Karpas-422 (cell line): ENCODE data around the gene MED9. TPM values are rescaled to one million over a fixed set of nuclear protein-coding genes. Genes with fewer than 3 reads are reported as not detected.

ENCODE experiments used
- DNase-seq: peaks from one replicate; pipeline ENCODE4 v3.0.0-alpha.2; 2015
- H2AFZ ChIP-seq: fragments of 200-600 bp; sonication (generic); 2 replicates; pipeline ENCODE4 v1.6.1; 2014; ENCODE audit warnings: antibody characterized with exemption, low read length, mixed read lengths
- H3K27ac ChIP-seq: fragments of 200-600 bp; sonication (generic); 2 replicates; pipeline ENCODE4 v1.5.1; 2014; ENCODE audit warnings: mild to moderate bottlenecking, low read length, moderate library complexity
- H3K27me3 ChIP-seq: fragments of 200-600 bp; sonication (generic); 2 replicates; pipeline ENCODE4 v1.6.1; 2014; ENCODE audit warnings: low read length, mixed read lengths
- H3K36me3 ChIP-seq: fragments of 200-600 bp; sonication (generic); 2 replicates; pipeline ENCODE4 v1.6.1; 2014; ENCODE audit warnings: low read length, mixed read lengths; ENCODE audit not compliant: insufficient read depth
- H3K4me1 ChIP-seq: fragments of 200-600 bp; sonication (generic); 2 replicates; pipeline ENCODE4 v1.6.1; 2014; ENCODE audit warnings: mild to moderate bottlenecking, low read length, mixed read lengths
- H3K4me2 ChIP-seq: fragments of 200-600 bp; sonication (generic); 2 replicates; pipeline ENCODE4 v1.6.1; 2014; ENCODE audit warnings: low read length, low read depth, mild to moderate bottlenecking; ENCODE audit not compliant: poor library complexity, severe bottlenecking
- H3K4me3 ChIP-seq: fragments of 200-600 bp; sonication (generic); 2 replicates; pipeline ENCODE4 v1.5.1; 2014; ENCODE audit warnings: mild to moderate bottlenecking, antibody characterized with exemption, low read length, mixed read lengths
- H3K79me2 ChIP-seq: fragments of 200-600 bp; sonication (generic); 2 replicates; pipeline ENCODE4 v1.6.1; 2014; ENCODE audit warnings: mild to moderate bottlenecking, low read length, mixed read lengths
- H3K9ac ChIP-seq: fragments of 200-600 bp; sonication (generic); 2 replicates; pipeline ENCODE4 v1.6.0; 2014; ENCODE audit warnings: low read length
- H3K9me2 ChIP-seq: fragments of 200-600 bp; sonication (generic), shearing (Covaris generic); replicated peaks from 2 replicates; pipeline ENCODE4 v1.6.0; 2014; ENCODE audit warnings: mild to moderate bottlenecking, low read length, moderate library complexity; ENCODE audit not compliant: insufficient read depth
- H3K9me3 ChIP-seq: fragments of 300-700, 200-600 bp; sonication (generic); 2 replicates; pipeline ENCODE4 v1.6.1; 2014; ENCODE audit warnings: low read length, mixed read lengths
- H4K20me1 ChIP-seq: fragments of 200-600 bp; sonication (generic); 2 replicates; pipeline ENCODE4 v1.6.1; 2014; ENCODE audit warnings: mild to moderate bottlenecking, antibody characterized with exemption, low read length, low read depth; ENCODE audit not compliant: insufficient read depth
- total RNA-seq: library from RNA; depleted of rRNA; stranded (reverse); fragments of >200 nt; shearing (Covaris generic); gene quantifications from 2 replicates; pipeline ENCODE4 v1.2.3, GENCODE V29; 2014; ENCODE audit warnings: low replicate concordance

Gene MED9
- total RNA-seq, 1 experiment from 2014 or later: 8.8 TPM

- no peak overlapping the region for H3K9ac ChIP-seq
- no peaks in the 10 kb centered on the region for H3K36me3 ChIP-seq
- H3K9me2 ChIP-seq: no peaks in the 10 kb centered on the region
These were observed 28.9 kb downstream of the MED9 start for GRCh38 chr17:17505610-17506171.

GRCh38 chr17:17506181-17506741 is 29.5 kb downstream of the MED9 start:
- H3K9me3 ChIP-seq: no peaks in the 10 kb centered on the region
- no peak overlapping the region for H2AFZ ChIP-seq
- H3K27me3 ChIP-seq: no peaks in the 10 kb centered on the region
- no peak overlapping the region for H3K4me3 ChIP-seq
- no peak overlapping the region for H3K9ac ChIP-seq
- no peak overlapping the region for H3K27ac ChIP-seq
- no peak for DNase-seq
- no peaks in the 10 kb centered on the region; the same call in 1 of the 2 replicates for H4K20me1 ChIP-seq
- no peaks in the 10 kb centered on the region for H3K79me2 ChIP-seq
- no peaks in the 10 kb centered on the region for H3K36me3 ChIP-seq
- H3K9me2 ChIP-seq: no peaks in the 10 kb centered on the region
- H3K4me2 ChIP-seq: no peak overlapping the region
- no peaks in the 10 kb centered on the region for H3K4me1 ChIP-seq

More at GRCh38 chr17:17505610-17506171, 28.9 kb downstream of the MED9 start:
- no peak overlapping the region for H3K4me3 ChIP-seq
- no peak overlapping the region for H3K27ac ChIP-seq
- H3K79me2 ChIP-seq: no peaks in the 10 kb centered on the region
- no peaks in the 10 kb centered on the region for H3K9me3 ChIP-seq
- no peaks in the 10 kb centered on the region for H3K27me3 ChIP-seq
- no peak overlapping the region for H3K4me2 ChIP-seq
- H3K4me1 ChIP-seq: no peaks in the 10 kb centered on the region
- no peak for DNase-seq
- H4K20me1 ChIP-seq: no peaks in the 10 kb centered on the region; the same call in 1 of the 2 replicates
- no peak overlapping the region for H2AFZ ChIP-seq

- Histone ChIP-seq H3K9me3 (no peaks in the 10 kb centered on the region), H4K20me1 (no peaks in the 10 kb centered on the region; the same call in 1 of the 2 replicates), H3K27ac (no peak overlapping the region), H2AFZ (no peak overlapping the region), H3K4me3 (no peak overlapping the region), H3K36me3 (no peaks in the 10 kb centered on the region), H3K4me2 (no peak overlapping the region), H3K4me1 (no peaks in the 10 kb centered on the region), H3K9me2 (no peaks in the 10 kb centered on the region), H3K79me2 (no peaks in the 10 kb centered on the region), H3K27me3 (no peaks in the 10 kb centered on the region), H3K9ac (no peak overlapping the region)
- DNase-seq: no peak
These were observed 30.2 kb downstream of the MED9 start for GRCh38 chr17:17506893-17507464.

- Histone ChIP-seq H4K20me1 (no peaks in the 10 kb centered on the region; the same call in 1 of the 2 replicates), H3K4me3 (no peak overlapping the region), H3K79me2 (no peaks in the 10 kb centered on the region), H3K9me2 (no peaks in the 10 kb centered on the region), H3K4me2 (no peak overlapping the region), H3K27ac (no peak overlapping the region), H3K9me3 (no peaks in the 10 kb centered on the region), H3K36me3 (no peaks in the 10 kb centered on the region), H3K4me1 (no peaks in the 10 kb centered on the region), H3K9ac (no peak overlapping the region), H3K27me3 (no peaks in the 10 kb centered on the region), H2AFZ (no peak overlapping the region)
- DNase-seq: no peak
These were observed 30.7 kb downstream of the MED9 start for GRCh38 chr17:17507465-17508011.

GRCh38 chr17:17508019-17508535 is 31.3 kb downstream of the MED9 start:
- Histone ChIP-seq H3K9me2 (no peaks in the 10 kb centered on the region), H3K27ac (no peak overlapping the region), H4K20me1 (no peaks in the 10 kb centered on the region; the same call in 1 of the 2 replicates)

GRCh38 chr17:17508646-17509591 is 32.1 kb downstream of the MED9 start:
- no peak overlapping the region for H3K4me3 ChIP-seq
- no peaks in the 10 kb centered on the region for H3K79me2 ChIP-seq
- no peak overlapping the region for H2AFZ ChIP-seq
- no peaks in the 10 kb centered on the region; the same call in 1 of the 2 replicates for H4K20me1 ChIP-seq
- H3K9ac ChIP-seq: no peak overlapping the region
- H3K9me2 ChIP-seq: no peaks in the 10 kb centered on the region
- no peak for DNase-seq
- H3K36me3 ChIP-seq: no peaks in the 10 kb centered on the region
- no peak overlapping the region for H3K4me2 ChIP-seq
- no peaks in the 10 kb centered on the region for H3K9me3 ChIP-seq
- H3K27me3 ChIP-seq: no peaks in the 10 kb centered on the region
- H3K4me1 ChIP-seq: no peaks in the 10 kb centered on the region
- no peak overlapping the region for H3K27ac ChIP-seq

More at GRCh38 chr17:17508019-17508535, 31.3 kb downstream of the MED9 start:
- Histone ChIP-seq H3K4me3 (no peak overlapping the region), H3K9ac (no peak overlapping the region), H3K4me2 (no peak overlapping the region), H3K36me3 (no peaks in the 10 kb centered on the region), H3K27me3 (no peaks in the 10 kb centered on the region), H2AFZ (no peak overlapping the region), H3K4me1 (no peaks in the 10 kb centered on the region), H3K79me2 (no peaks in the 10 kb centered on the region), H3K9me3 (no peaks in the 10 kb centered on the region)
- no peak for DNase-seq

- Histone ChIP-seq H2AFZ (no peak overlapping the region), H3K4me3 (no peak overlapping the region), H3K9me3 (no peaks in the 10 kb centered on the region), H3K9ac (no peak overlapping the region), H3K4me1 (no peaks in the 10 kb centered on the region), H3K27ac (no peak overlapping the region), H3K36me3 (no peaks in the 10 kb centered on the region), H4K20me1 (no peaks in the 10 kb centered on the region; the same call in 1 of the 2 replicates), H3K9me2 (no peaks in the 10 kb centered on the region), H3K79me2 (no peaks in the 10 kb centered on the region), H3K4me2 (no peak overlapping the region), H3K27me3 (no peaks in the 10 kb centered on the region)
- DNase-seq: peak; percentile 59
These were observed 33.0 kb downstream of the MED9 start for GRCh38 chr17:17509601-17510425.
